Measurements from ENCODE around the gene CNGA1. TPM values are rescaled to one million over a fixed set of nuclear protein-coding genes. Genes with fewer than 3 reads are reported as not detected.

Gene CNGA1
- total RNA-seq, 1 experiment from 2014 or later = not detected

GRCh38 chr4:47915378-47915777, 101.1 kb downstream of the CNGA1 start:
- Histone ChIP-seq H3K4me3 (peak overlapping the region; percentile 94), H3K4me1 (peaks cover 4% of the 10 kb centered on the region; the same call in 1 of the 2 replicates), H3K9me3 (replicated peaks) (no peaks in the 10 kb centered on the region), H3K27ac (no peak overlapping the region), H3K27me3 (no peaks in the 10 kb centered on the region), H3K36me3 (peaks cover 13% of the 10 kb centered on the region)
- DNase-seq = no peak

GRCh38 chr4:47914926-47915237, 101.6 kb downstream of the CNGA1 start:
- H3K27ac ChIP-seq = no peak overlapping the region
- no peaks in the 10 kb centered on the region for H3K9me3 ChIP-seq (replicated peaks)
- H3K4me3 ChIP-seq = peak overlapping the region; percentile 94
- H3K36me3 ChIP-seq = peaks cover 18% of the 10 kb centered on the region
- H3K4me1 ChIP-seq = peaks cover 4% of the 10 kb centered on the region; the same call in 1 of the 2 replicates
- no peaks in the 10 kb centered on the region for H3K27me3 ChIP-seq
- DNase-seq = no peak

GRCh38 chr4:47914220-47914925, 102.1 kb downstream of the CNGA1 start, which contains the start of gene NFXL1:
Gene NFXL1 (minus strand): TSS chr4:47914583. CDS start chr4:47914203, 380 bp downstream.
- no peaks in the 10 kb centered on the region for H3K9me3 ChIP-seq (replicated peaks)
- peak; percentile 96 to 97 for DNase-seq
- peaks cover 20% of the 10 kb centered on the region for H3K36me3 ChIP-seq
- peaks cover 4% of the 10 kb centered on the region; the same call in 1 of the 2 replicates for H3K4me1 ChIP-seq
- H3K27ac ChIP-seq = peak within 1 kb of the TSS; percentile 59
- H3K4me3 ChIP-seq = peak within 1 kb of the TSS; percentile 94
- H3K27me3 ChIP-seq = no peaks in the 10 kb centered on the region

GRCh38 chr4:47913861-47914219, 102.6 kb downstream of the CNGA1 start:
- peaks cover 25% of the 10 kb centered on the region for H3K36me3 ChIP-seq
- no peaks in the 10 kb centered on the region for H3K27me3 ChIP-seq
- DNase-seq = peak in 1 of 2 experiments; percentile 15
- H3K27ac ChIP-seq = peak overlapping the region; percentile 59
- H3K9me3 ChIP-seq (replicated peaks) = no peaks in the 10 kb centered on the region
- H3K4me1 ChIP-seq = peaks cover 4% of the 10 kb centered on the region; the same call in 1 of the 2 replicates
- H3K4me3 ChIP-seq = peak overlapping the region; percentile 94

GRCh38 chr4:47913330-47913729, 103.2 kb downstream of the CNGA1 start:
- Histone ChIP-seq H3K4me3 (peak overlapping the region; percentile 94), H3K36me3 (peaks cover 26% of the 10 kb centered on the region), H3K4me1 (peaks cover 4% of the 10 kb centered on the region; the same call in 1 of the 2 replicates), H3K27ac (no peak overlapping the region; the same call in 1 of the 2 replicates), H3K27me3 (no peaks in the 10 kb centered on the region), H3K9me3 (replicated peaks) (no peaks in the 10 kb centered on the region)
- no peak for DNase-seq

- no peak overlapping the region for H3K4me3 ChIP-seq
- no peak for DNase-seq
- peaks cover 54% of the 10 kb centered on the region for H3K36me3 ChIP-seq
- no peak overlapping the region for H3K27ac ChIP-seq
- H3K27me3 ChIP-seq = no peaks in the 10 kb centered on the region
- H3K4me1 ChIP-seq = no peaks in the 10 kb centered on the region
- no peaks in the 10 kb centered on the region for H3K9me3 ChIP-seq (replicated peaks)
Measured at GRCh38 chr4:47907089-47907646, 109.3 kb downstream of the CNGA1 start.

- Histone ChIP-seq H3K27me3 (no peaks in the 10 kb centered on the region), H3K4me1 (no peaks in the 10 kb centered on the region), H3K27ac (no peak overlapping the region), H3K4me3 (no peak overlapping the region), H3K36me3 (peaks cover 59% of the 10 kb centered on the region), H3K9me3 (replicated peaks) (no peaks in the 10 kb centered on the region)
- DNase-seq = no peak
Measured at GRCh38 chr4:47899639-47900038, 116.8 kb downstream of the CNGA1 start.

GRCh38 chr4:47891928-47892327, 124.6 kb downstream of the CNGA1 start:
- Histone ChIP-seq H3K27ac (no peak overlapping the region), H3K4me3 (no peak overlapping the region), H3K9me3 (replicated peaks) (no peaks in the 10 kb centered on the region), H3K27me3 (no peaks in the 10 kb centered on the region), H3K4me1 (no peaks in the 10 kb centered on the region), H3K36me3 (peaks cover 64% of the 10 kb centered on the region)
- DNase-seq = no peak

Other genes with a start within 250 kb of the CNGA1 start
- 0.08 and 0.38 TPM in 2 replicates for gene CORIN, start 178.6 kb downstream of the CNGA1 start, total RNA-seq (2014; rRNA removed; shearing (Covaris generic))
- gene NFXL1, start 102.1 kb downstream of the CNGA1 start, total RNA-seq (2014; rRNA removed; shearing (Covaris generic)) = 12.4 and 12.6 TPM in 2 replicates
- gene NIPAL1, start 91 bp upstream of the CNGA1 start, total RNA-seq (2014; rRNA removed; shearing (Covaris generic)) = 0.04 and 0.05 TPM in 2 replicates
- 0.35 and 1.1 TPM in 2 replicates for gene TXK, start 117.6 kb upstream of the CNGA1 start, total RNA-seq (2014; rRNA removed; shearing (Covaris generic))